Glutamatergic neuron (in vitro differentiated cells): ENCODE results near the gene REG4. TPM values are rescaled to one million over a fixed set of nuclear protein-coding genes. Genes with fewer than 3 reads are reported as not detected.

ENCODE experiments used
- DNase-seq: peaks from one replicate; pipeline ENCODE4 v3.0.0; 2022
- H3K27ac Mint-ChIP-seq: one replicate; pipeline ENCODE4 v1.8.0; 2020; ENCODE audit warnings: mild to moderate bottlenecking, mixed read lengths, inconsistent platforms; ENCODE audit not compliant: unreplicated experiment
- H3K27me3 Mint-ChIP-seq: one replicate; pipeline ENCODE4 v1.8.0; 2020; ENCODE audit warnings: mild to moderate bottlenecking, moderate library complexity, mixed read lengths, inconsistent platforms; ENCODE audit not compliant: unreplicated experiment
- H3K36me3 Mint-ChIP-seq: one replicate; pipeline ENCODE4 v1.8.0; 2020; ENCODE audit warnings: mild to moderate bottlenecking, mixed read lengths, inconsistent platforms; ENCODE audit not compliant: unreplicated experiment
- H3K4me1 Mint-ChIP-seq: one replicate; pipeline ENCODE4 v1.8.0; 2020; ENCODE audit warnings: mild to moderate bottlenecking, low read depth, mixed read lengths, inconsistent platforms; ENCODE audit not compliant: unreplicated experiment
- H3K4me3 Mint-ChIP-seq: one replicate; pipeline ENCODE4 v1.8.0; 2020; ENCODE audit warnings: mild to moderate bottlenecking, mixed read lengths, inconsistent platforms; ENCODE audit not compliant: unreplicated experiment
- H3K9me3 Mint-ChIP-seq: one replicate; pipeline ENCODE4 v1.8.0; 2020; ENCODE audit warnings: mild to moderate bottlenecking, moderate library complexity, mixed read lengths, inconsistent platforms; ENCODE audit not compliant: unreplicated experiment
- CTCF ChIP-seq: fragments of 200-600 bp; sonication (generic); IDR thresholded peaks from one replicate; pipeline ENCODE4 v1.5.0; 2021; ENCODE audit not compliant: partially characterized antibody, unreplicated experiment
- total RNA-seq: library from RNA; stranded (reverse); fragmentation: NEBNext Ultra II Directional; extraction: Animal tissue kit (Norgen Biotek cat#: 25700); gene quantifications from one replicate; pipeline ENCODE4 v1.2.1, GENCODE V29; 2021; ENCODE audit not compliant: unreplicated experiment

REG4 gene
- total RNA-seq, 1 donor from 2014 or later, result not detected

- no peaks in the 10 kb centered on the region for H3K36me3 Mint-ChIP-seq
These were observed 63.2 kb downstream of the REG4 start for GRCh38 chr1:119748040-119748439.

DNA sequence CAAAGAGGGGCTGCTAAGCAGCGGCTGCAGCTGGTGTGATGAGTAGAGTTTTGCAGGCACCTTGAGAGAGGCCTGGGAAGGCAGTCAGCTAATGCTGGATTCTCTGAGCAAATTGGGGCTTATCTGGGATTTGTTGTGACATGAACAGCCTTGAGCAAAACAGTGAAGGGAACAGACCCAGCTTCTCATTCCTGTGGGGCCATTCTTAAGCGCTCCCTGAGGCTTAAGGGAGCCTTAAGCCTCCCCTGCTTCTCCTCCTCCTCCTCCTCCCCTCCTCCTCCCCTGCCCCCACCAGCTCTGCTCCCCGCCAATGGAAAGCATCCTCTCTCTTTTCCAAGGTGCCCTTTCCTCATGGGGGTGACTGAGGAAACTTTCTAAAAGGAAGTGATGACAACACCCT lies 63.8 kb downstream of the REG4 start:
- Mint-ChIP-seq H3K36me3 (no peaks in the 10 kb centered on the region), H3K4me3 (no peak overlapping the region), H3K9me3 (peaks cover 2% of the 10 kb centered on the region), H3K4me1 (peaks cover 7% of the 10 kb centered on the region), H3K27ac (no peak overlapping the region), H3K27me3 (peaks cover 4% of the 10 kb centered on the region)
- TF ChIP-seq CTCF, result no peak
- no peak for DNase-seq

More at GRCh38 chr1:119748040-119748439, 63.2 kb downstream of the REG4 start:
- TF ChIP-seq CTCF, result no peak
- H3K27ac Mint-ChIP-seq, result no peak overlapping the region
- H3K9me3 Mint-ChIP-seq, result peaks cover 2% of the 10 kb centered on the region
- peaks cover 7% of the 10 kb centered on the region for H3K4me1 Mint-ChIP-seq
- no peak for DNase-seq
- peaks cover 4% of the 10 kb centered on the region for H3K27me3 Mint-ChIP-seq
- no peak overlapping the region for H3K4me3 Mint-ChIP-seq

DNA sequence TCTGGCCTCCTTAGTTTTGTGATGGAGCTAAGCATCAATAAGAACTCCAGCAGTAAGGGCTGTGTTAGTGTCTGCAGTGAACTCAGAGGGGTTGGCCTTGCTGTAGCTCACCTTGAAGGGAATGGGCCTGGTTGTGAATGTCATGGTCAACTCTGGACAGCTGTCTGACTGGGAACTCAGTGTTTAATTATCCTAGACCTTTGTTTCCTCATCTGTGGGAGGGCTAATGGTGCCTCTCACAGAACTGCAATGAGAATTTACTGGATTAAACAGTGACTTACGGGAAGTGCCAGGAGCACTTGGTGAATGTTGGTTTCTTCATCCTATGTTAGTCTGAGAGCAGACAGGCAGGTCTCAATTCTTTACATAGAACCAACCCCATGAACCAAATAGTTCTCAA lies 66.2 kb downstream of the REG4 start:
- H3K9me3 Mint-ChIP-seq, result peaks cover 2% of the 10 kb centered on the region
- H3K27ac Mint-ChIP-seq, result no peak overlapping the region
- no peak for DNase-seq
- no peak overlapping the region for H3K4me3 Mint-ChIP-seq
- H3K4me1 Mint-ChIP-seq, result peaks cover 7% of the 10 kb centered on the region
- no peaks in the 10 kb centered on the region for H3K36me3 Mint-ChIP-seq
- TF ChIP-seq CTCF, result no peak
- peaks cover 4% of the 10 kb centered on the region for H3K27me3 Mint-ChIP-seq

GRCh38 chr1:119744598-119744942 lies 66.7 kb downstream of the REG4 start:
- no peak for DNase-seq
- no peak for TF ChIP-seq CTCF
- H3K4me3 Mint-ChIP-seq, result no peak overlapping the region
- H3K27ac Mint-ChIP-seq, result no peak overlapping the region
- peaks cover 7% of the 10 kb centered on the region for H3K4me1 Mint-ChIP-seq
- no peaks in the 10 kb centered on the region for H3K36me3 Mint-ChIP-seq
- H3K9me3 Mint-ChIP-seq, result no peaks in the 10 kb centered on the region
- H3K27me3 Mint-ChIP-seq, result peaks cover 4% of the 10 kb centered on the region

Other genes with a start within 250 kb of the REG4 start
- 41.9 TPM for gene ZNF697, start 163.2 kb downstream of the REG4 start, total RNA-seq
- gene PHGDH, start 99.5 kb downstream of the REG4 start, total RNA-seq, result 280 TPM
- gene HMGCS2, start 42.6 kb downstream of the REG4 start, total RNA-seq, result not detected
- gene ADAM30, start 85.1 kb upstream of the REG4 start, total RNA-seq, result not detected